HL-60 (cell line): ENCODE data around the gene RRH.

Experiments
- DNase-seq, 2 experiments: peaks; one replicate each; pipeline ENCODE4 v3.0.0-alpha.2; 2010 to 2020; ENCODE audit warnings: low read depth in 1 of 2, low spot score in 1 of 2
- H3K27ac ChIP-seq: fragments of 250-450 bp; sonication (Bioruptor Pico); replicated peaks from 2 replicates; pipeline ENCODE4 v1.5.1; 2020; ENCODE audit warnings: mild to moderate bottlenecking, moderate library complexity
- H3K27me3 ChIP-seq: fragments of 250-450 bp; sonication (Bioruptor Pico); 2 replicates; pipeline ENCODE4 v1.5.1; 2021; ENCODE audit warnings: mild to moderate bottlenecking, moderate library complexity; ENCODE audit not compliant: insufficient read depth, poor library complexity, severe bottlenecking
- H3K4me3 ChIP-seq: replicated peaks from 2 replicates; pipeline ENCODE4 v1.5.1; 2011; ENCODE audit warnings: mild to moderate bottlenecking, control low read depth, low read length; ENCODE audit not compliant: insufficient read depth
- CTCF ChIP-seq: IDR thresholded peaks from one replicate; pipeline ENCODE4 v1.5.1; 2011; ENCODE audit warnings: low read length, control low read depth, inconsistent platforms; ENCODE audit not compliant: insufficient read depth
- GABPA ChIP-seq: IDR thresholded peaks from 2 replicates; pipeline ENCODE4 v1.6.1; 2012; ENCODE audit warnings: low read depth
- POLR2AphosphoS5 ChIP-seq: IDR thresholded peaks from 2 replicates; pipeline ENCODE4 v1.6.1; 2012; ENCODE audit warnings: low read depth
- SPI1 ChIP-seq: IDR thresholded peaks from 2 replicates; pipeline ENCODE4 v1.6.1; 2012; ENCODE audit warnings: low read depth, mild to moderate bottlenecking, borderline replicate concordance
- TF ChIP-seq, protein P1 (sequence below): IDR thresholded peaks from 2 replicates; pipeline ENCODE4 v1.6.1; 2012; ENCODE audit warnings: low read depth; ENCODE audit not compliant: insufficient replicate concordance

The RRH gene

GRCh38 chr4:109886303-109886702 is 58.5 kb downstream of the RRH start:
- no peak overlapping the region for H3K4me3 ChIP-seq
- DNase-seq = no peak
- TF ChIP-seq POLR2AphosphoS5 (no peak), CTCF (no peak), GABPA (no peak), SPI1 (no peak)
- TF ChIP-seq, protein P1, sequence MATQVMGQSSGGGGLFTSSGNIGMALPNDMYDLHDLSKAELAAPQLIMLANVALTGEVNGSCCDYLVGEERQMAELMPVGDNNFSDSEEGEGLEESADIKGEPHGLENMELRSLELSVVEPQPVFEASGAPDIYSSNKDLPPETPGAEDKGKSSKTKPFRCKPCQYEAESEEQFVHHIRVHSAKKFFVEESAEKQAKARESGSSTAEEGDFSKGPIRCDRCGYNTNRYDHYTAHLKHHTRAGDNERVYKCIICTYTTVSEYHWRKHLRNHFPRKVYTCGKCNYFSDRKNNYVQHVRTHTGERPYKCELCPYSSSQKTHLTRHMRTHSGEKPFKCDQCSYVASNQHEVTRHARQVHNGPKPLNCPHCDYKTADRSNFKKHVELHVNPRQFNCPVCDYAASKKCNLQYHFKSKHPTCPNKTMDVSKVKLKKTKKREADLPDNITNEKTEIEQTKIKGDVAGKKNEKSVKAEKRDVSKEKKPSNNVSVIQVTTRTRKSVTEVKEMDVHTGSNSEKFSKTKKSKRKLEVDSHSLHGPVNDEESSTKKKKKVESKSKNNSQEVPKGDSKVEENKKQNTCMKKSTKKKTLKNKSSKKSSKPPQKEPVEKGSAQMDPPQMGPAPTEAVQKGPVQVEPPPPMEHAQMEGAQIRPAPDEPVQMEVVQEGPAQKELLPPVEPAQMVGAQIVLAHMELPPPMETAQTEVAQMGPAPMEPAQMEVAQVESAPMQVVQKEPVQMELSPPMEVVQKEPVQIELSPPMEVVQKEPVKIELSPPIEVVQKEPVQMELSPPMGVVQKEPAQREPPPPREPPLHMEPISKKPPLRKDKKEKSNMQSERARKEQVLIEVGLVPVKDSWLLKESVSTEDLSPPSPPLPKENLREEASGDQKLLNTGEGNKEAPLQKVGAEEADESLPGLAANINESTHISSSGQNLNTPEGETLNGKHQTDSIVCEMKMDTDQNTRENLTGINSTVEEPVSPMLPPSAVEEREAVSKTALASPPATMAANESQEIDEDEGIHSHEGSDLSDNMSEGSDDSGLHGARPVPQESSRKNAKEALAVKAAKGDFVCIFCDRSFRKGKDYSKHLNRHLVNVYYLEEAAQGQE = no peak
- H3K27me3 ChIP-seq = no peaks in the 10 kb centered on the region
- H3K27ac ChIP-seq = no peak overlapping the region

DNA sequence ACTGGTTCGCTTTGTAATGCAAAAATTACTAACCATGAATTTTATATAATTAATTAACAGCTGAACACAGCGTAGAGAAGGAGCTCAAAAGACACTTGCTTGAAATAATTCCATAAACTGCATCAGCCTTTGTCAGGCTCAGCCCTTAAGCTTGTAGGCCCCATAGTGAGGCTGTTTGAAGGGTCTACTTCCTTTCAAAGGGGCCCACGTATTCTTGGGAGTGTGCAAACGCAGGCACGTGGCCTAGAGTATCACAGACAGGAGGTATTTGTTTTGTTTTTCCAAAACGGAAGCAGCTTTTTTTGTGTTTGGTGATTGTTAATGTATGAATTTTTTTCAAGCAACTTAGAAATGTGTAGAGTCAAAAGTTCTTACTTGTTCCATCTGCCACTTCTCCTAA is 59.3 kb downstream of the RRH start:
- no peak overlapping the region for H3K4me3 ChIP-seq

GRCh38 chr4:109890076-109890475 is 62.3 kb downstream of the RRH start:
- H3K27ac ChIP-seq = no peak overlapping the region
- TF ChIP-seq GABPA (no peak), CTCF (no peak), POLR2AphosphoS5 (no peak), SPI1 (no peak)
- TF ChIP-seq, protein P1 = no peak
- no peaks in the 10 kb centered on the region for H3K27me3 ChIP-seq
- DNase-seq = no peak
- H3K4me3 ChIP-seq = no peak overlapping the region

More for the DNA sequence above, 59.3 kb downstream of the RRH start:
- no peak for TF ChIP-seq SPI1
- TF ChIP-seq, protein P1 = no peak
- no peak for TF ChIP-seq POLR2AphosphoS5
- TF ChIP-seq GABPA = no peak
- no peak for TF ChIP-seq CTCF
- DNase-seq = no peak
- no peaks in the 10 kb centered on the region for H3K27me3 ChIP-seq
- H3K27ac ChIP-seq = no peak overlapping the region
